GM23338 (cell line): ENCODE results near the gene ME2. TPM values are rescaled to one million over a fixed set of nuclear protein-coding genes. Genes with fewer than 3 reads are reported as not detected.

Experiments
- ATAC-seq: fragments of 200-7000 bp; cut with Tn5 transposase; 3 replicates; pipeline ENCODE4 v1.9.1; 2020
- DNase-seq: peaks from one replicate; pipeline ENCODE4 v3.0.0-alpha.2; 2015; ENCODE audit warnings: low spot score
- H2AFZ ChIP-seq: fragments of 200-600 bp; sonication (generic); 2 replicates; pipeline ENCODE4 v1.8.0; 2016; ENCODE audit warnings: antibody characterized with exemption, mild to moderate bottlenecking, moderate library complexity
- H3F3A ChIP-seq: fragments of 200-600 bp; sonication (generic); replicated peaks from 2 replicates; pipeline ENCODE4 v1.8.0; 2017; ENCODE audit warnings: antibody characterized with exemption, mixed run types, low read depth
- H3K27ac ChIP-seq: fragments of 200-600 bp; sonication (generic); 2 replicates; pipeline ENCODE4 v1.6.1; 2016; ENCODE audit warnings: low read depth
- H3K27me3 ChIP-seq: fragments of 200-600 bp; sonication (generic); 2 replicates; pipeline ENCODE4 v1.8.0; 2016; ENCODE audit warnings: mild to moderate bottlenecking, mixed run types, moderate library complexity; ENCODE audit not compliant: insufficient read depth
- H3K36me3 ChIP-seq: fragments of 200-600 bp; sonication (generic); 2 replicates; pipeline ENCODE4 v1.8.0; 2016; ENCODE audit warnings: mild to moderate bottlenecking; ENCODE audit not compliant: insufficient read depth
- H3K4me1 ChIP-seq: fragments of 200-600 bp; sonication (generic); 2 replicates; pipeline ENCODE4 v1.8.0; 2016; ENCODE audit warnings: mild to moderate bottlenecking, moderate library complexity; ENCODE audit not compliant: insufficient read depth
- H3K4me2 ChIP-seq: fragments of 200-600 bp; sonication (generic); 2 replicates; pipeline ENCODE4 v1.7.1; 2017; ENCODE audit warnings: mixed run types
- H3K4me3 ChIP-seq: fragments of 200-600 bp; sonication (generic); 2 replicates; pipeline ENCODE4 v1.6.1; 2016; ENCODE audit warnings: mixed run types
- H3K79me2 ChIP-seq: fragments of 200-600 bp; sonication (generic); replicated peaks from 2 replicates; pipeline ENCODE4 v1.8.0; 2017; ENCODE audit warnings: mild to moderate bottlenecking; ENCODE audit not compliant: insufficient read depth
- H3K9me2 ChIP-seq: fragments of 200-600 bp; sonication (generic); 2 replicates; pipeline ENCODE4 v1.8.0; 2017; ENCODE audit not compliant: insufficient read depth
- H4K20me1 ChIP-seq: fragments of 200-600 bp; sonication (generic); replicated peaks from 2 replicates; pipeline ENCODE4 v1.8.0; 2017; ENCODE audit warnings: mild to moderate bottlenecking; ENCODE audit not compliant: insufficient read depth
- H3K27ac Mint-ChIP-seq: 2 replicates; pipeline ENCODE4 v1.8.0; 2020; ENCODE audit warnings: inconsistent platforms, mild to moderate bottlenecking, moderate library complexity, mixed read lengths
- H3K27me3 Mint-ChIP-seq: 3 replicates; pipeline ENCODE4 v1.8.0; 2022; ENCODE audit warnings: low read depth, mild to moderate bottlenecking, moderate library complexity, mixed read lengths, inconsistent platforms; ENCODE audit not compliant: insufficient read depth, poor library complexity
- H3K36me3 Mint-ChIP-seq: 3 replicates; pipeline ENCODE4 v1.8.0; 2021; ENCODE audit warnings: low read depth, mild to moderate bottlenecking, inconsistent platforms, moderate library complexity, mixed read lengths
- H3K4me1 Mint-ChIP-seq: 3 replicates; pipeline ENCODE4 v1.8.0; 2020; ENCODE audit warnings: mild to moderate bottlenecking, inconsistent platforms, mixed read lengths
- H3K4me3 Mint-ChIP-seq: 3 replicates; pipeline ENCODE4 v1.8.0; 2021; ENCODE audit warnings: moderate library complexity, mild to moderate bottlenecking, inconsistent platforms, mixed read lengths
- H3K9me3 Mint-ChIP-seq: 3 replicates; pipeline ENCODE4 v1.8.0; 2020; ENCODE audit warnings: moderate library complexity, mild to moderate bottlenecking, inconsistent platforms, mixed read lengths
- CREB1 ChIP-seq: fragments of 250-450 bp; sonication (Bioruptor Pico); IDR thresholded peaks from 2 replicates; pipeline ENCODE4 v1.5.0; 2020; ENCODE audit warnings: low read depth, mild to moderate bottlenecking, moderate library complexity
- EZH2phosphoT487 ChIP-seq: fragments of 200-600 bp; sonication (generic); IDR thresholded peaks from one replicate; pipeline ENCODE4 v1.8.1; 2018; ENCODE audit warnings: antibody characterized with exemption; ENCODE audit not compliant: unreplicated experiment
- JUNB ChIP-seq: IDR thresholded peaks from one replicate; pipeline ENCODE4 v1.6.1; 2016; ENCODE audit warnings: antibody characterized with exemption; ENCODE audit not compliant: unreplicated experiment
- NANOG ChIP-seq: IDR thresholded peaks from 2 replicates; pipeline ENCODE4 v1.6.1; 2016; ENCODE audit warnings: antibody characterized with exemption, borderline replicate concordance
- POLR2AphosphoS5 ChIP-seq: IDR thresholded peaks from 2 replicates; pipeline ENCODE4 v1.6.1; 2016; ENCODE audit warnings: antibody characterized with exemption, low read depth
- ZNF331 ChIP-seq: fragments of 250-450 bp; sonication (Bioruptor Pico); IDR thresholded peaks from 2 replicates; pipeline ENCODE4 v1.5.0; 2020; ENCODE audit warnings: low read depth, mild to moderate bottlenecking, moderate library complexity
- polyA plus RNA-seq: library from polyadenylated mRNA; unstranded; fragments of >200 nt; fragmentation: Nextera tagmentation; extraction: Ambion mirVana; gene quantifications from 2 replicates; pipeline ENCODE4 v1.2.1, GENCODE V29; 2016
- total RNA-seq: library from RNA; depleted of rRNA; stranded (reverse); fragments of >200 nt; shearing (Covaris generic); gene quantifications from 2 replicates; pipeline ENCODE4 v1.2.3, GENCODE V29; 2014
- TF ChIP-seq, protein P1 (sequence below): fragments of 250-450 bp; sonication (Bioruptor Pico); IDR thresholded peaks from 2 replicates; pipeline ENCODE4 v1.5.0; 2020; ENCODE audit warnings: mild to moderate bottlenecking, moderate library complexity
- TF ChIP-seq, protein P2 (sequence below): IDR thresholded peaks from 2 replicates; pipeline ENCODE4 v1.6.1; 2016; ENCODE audit warnings: antibody characterized with exemption

The ME2 gene
- total and polyA plus RNA-seq, 2 experiments from 2014 or later, result 61.0 to 102 TPM

DNA sequence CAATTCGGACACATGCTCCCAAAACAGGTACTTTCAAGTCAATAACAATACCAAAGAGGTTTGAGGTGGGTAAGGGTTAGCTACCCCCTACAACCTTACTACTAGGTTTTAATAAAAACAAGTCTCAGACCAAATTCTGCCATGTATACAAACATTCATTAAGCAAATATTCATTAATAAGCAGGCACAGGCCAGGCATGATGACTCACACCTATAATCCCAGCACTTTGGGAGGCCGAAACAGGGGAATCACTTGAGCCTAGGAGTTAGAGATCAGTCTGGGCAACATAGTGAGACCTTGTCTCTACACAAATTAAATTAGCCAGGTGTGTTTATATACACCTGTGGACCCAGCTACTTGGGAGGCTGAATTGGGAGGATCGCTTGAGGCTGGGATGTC lies 77.2 kb downstream of the ME2 start (continued):
- TF ChIP-seq, protein P1, sequence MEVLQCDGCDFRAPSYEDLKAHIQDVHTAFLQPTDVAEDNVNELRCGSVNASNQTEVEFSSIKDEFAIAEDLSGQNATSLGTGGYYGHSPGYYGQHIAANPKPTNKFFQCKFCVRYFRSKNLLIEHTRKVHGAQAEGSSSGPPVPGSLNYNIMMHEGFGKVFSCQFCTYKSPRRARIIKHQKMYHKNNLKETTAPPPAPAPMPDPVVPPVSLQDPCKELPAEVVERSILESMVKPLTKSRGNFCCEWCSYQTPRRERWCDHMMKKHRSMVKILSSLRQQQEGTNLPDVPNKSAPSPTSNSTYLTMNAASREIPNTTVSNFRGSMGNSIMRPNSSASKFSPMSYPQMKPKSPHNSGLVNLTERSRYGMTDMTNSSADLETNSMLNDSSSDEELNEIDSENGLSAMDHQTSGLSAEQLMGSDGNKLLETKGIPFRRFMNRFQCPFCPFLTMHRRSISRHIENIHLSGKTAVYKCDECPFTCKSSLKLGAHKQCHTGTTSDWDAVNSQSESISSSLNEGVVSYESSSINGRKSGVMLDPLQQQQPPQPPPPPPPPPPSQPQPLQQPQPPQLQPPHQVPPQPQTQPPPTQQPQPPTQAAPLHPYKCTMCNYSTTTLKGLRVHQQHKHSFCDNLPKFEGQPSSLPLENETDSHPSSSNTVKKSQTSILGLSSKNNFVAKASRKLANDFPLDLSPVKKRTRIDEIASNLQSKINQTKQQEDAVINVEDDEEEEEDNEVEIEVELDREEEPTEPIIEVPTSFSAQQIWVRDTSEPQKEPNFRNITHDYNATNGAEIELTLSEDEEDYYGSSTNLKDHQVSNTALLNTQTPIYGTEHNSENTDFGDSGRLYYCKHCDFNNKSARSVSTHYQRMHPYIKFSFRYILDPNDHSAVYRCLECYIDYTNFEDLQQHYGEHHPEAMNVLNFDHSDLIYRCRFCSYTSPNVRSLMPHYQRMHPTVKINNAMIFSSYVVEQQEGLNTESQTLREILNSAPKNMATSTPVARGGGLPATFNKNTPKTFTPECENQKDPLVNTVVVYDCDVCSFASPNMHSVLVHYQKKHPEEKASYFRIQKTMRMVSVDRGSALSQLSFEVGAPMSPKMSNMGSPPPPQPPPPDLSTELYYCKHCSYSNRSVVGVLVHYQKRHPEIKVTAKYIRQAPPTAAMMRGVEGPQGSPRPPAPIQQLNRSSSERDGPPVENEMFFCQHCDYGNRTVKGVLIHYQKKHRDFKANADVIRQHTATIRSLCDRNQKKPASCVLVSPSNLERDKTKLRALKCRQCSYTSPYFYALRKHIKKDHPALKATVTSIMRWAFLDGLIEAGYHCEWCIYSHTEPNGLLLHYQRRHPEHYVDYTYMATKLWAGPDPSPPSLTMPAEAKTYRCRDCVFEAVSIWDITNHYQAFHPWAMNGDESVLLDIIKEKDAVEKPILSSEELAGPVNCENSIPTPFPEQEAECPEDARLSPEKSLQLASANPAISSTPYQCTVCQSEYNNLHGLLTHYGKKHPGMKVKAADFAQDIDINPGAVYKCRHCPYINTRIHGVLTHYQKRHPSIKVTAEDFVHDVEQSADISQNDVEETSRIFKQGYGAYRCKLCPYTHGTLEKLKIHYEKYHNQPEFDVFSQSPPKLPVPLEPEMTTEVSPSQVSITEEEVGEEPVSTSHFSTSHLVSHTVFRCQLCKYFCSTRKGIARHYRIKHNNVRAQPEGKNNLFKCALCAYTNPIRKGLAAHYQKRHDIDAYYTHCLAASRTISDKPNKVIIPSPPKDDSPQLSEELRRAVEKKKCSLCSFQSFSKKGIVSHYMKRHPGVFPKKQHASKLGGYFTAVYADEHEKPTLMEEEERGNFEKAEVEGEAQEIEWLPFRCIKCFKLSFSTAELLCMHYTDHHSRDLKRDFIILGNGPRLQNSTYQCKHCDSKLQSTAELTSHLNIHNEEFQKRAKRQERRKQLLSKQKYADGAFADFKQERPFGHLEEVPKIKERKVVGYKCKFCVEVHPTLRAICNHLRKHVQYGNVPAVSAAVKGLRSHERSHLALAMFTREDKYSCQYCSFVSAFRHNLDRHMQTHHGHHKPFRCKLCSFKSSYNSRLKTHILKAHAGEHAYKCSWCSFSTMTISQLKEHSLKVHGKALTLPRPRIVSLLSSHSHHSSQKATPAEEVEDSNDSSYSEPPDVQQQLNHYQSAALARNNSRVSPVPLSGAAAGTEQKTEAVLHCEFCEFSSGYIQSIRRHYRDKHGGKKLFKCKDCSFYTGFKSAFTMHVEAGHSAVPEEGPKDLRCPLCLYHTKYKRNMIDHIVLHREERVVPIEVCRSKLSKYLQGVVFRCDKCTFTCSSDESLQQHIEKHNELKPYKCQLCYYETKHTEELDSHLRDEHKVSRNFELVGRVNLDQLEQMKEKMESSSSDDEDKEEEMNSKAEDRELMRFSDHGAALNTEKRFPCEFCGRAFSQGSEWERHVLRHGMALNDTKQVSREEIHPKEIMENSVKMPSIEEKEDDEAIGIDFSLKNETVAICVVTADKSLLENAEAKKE (CRISPR knock-in tag), result no peak
- TF ChIP-seq CREB1, result no peak
- TF ChIP-seq NANOG, result no peak
- TF ChIP-seq ZNF331 (CRISPR knock-in tag), result no peak
- TF ChIP-seq EZH2phosphoT487, result no peak

DNA sequence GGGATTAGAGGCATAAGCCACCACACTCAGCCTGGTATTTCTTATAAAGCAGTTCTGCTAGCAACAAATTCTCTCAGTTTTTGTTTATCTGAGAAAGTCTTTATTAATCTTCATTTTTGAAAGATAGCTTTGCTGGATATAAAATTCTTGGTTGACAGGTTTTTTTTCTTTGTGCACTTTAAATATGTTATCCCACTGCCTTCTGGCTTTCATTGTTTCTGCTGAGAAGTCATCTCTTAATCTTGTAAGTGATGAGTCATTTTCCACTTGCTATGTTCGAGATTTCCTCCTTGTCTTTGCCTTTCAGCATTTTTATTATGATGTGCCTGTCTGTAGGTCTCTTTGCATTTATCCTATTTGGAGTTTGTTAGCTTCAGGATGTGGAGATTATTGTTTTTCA lies 83.1 kb downstream of the ME2 start:
- Histone ChIP-seq H4K20me1 (no peaks in the 10 kb centered on the region), H3K4me1 (no peaks in the 10 kb centered on the region), H3K36me3 (peaks cover 4% of the 10 kb centered on the region; the same call in 1 of the 2 replicates), H3K9me2 (no peaks in the 10 kb centered on the region), H3K4me2 (no peak overlapping the region), H3K27ac (no peak overlapping the region), H2AFZ (no peak overlapping the region), H3K27me3 (no peaks in the 10 kb centered on the region), H3F3A (no peaks in the 10 kb centered on the region), H3K4me3 (no peak overlapping the region), H3K79me2 (no peaks in the 10 kb centered on the region)
- DNase-seq (no peak), ATAC-seq (no peak)
- Mint-ChIP-seq H3K4me3 (no peak overlapping the region), H3K27me3 (peaks cover 1% of the 10 kb centered on the region), H3K36me3 (peaks cover 29% of the 10 kb centered on the region), H3K4me1 (no peaks in the 10 kb centered on the region; the same call in 2 of the 3 replicates), H3K27ac (no peak overlapping the region), H3K9me3 (peaks cover 42% of the 10 kb centered on the region)
- TF ChIP-seq POLR2AphosphoS5, result no peak
- no peak for TF ChIP-seq EZH2phosphoT487
- no peak for TF ChIP-seq ZNF331 (CRISPR knock-in tag)
- TF ChIP-seq, protein P1 (CRISPR knock-in tag), result no peak
- TF ChIP-seq, protein P2, sequence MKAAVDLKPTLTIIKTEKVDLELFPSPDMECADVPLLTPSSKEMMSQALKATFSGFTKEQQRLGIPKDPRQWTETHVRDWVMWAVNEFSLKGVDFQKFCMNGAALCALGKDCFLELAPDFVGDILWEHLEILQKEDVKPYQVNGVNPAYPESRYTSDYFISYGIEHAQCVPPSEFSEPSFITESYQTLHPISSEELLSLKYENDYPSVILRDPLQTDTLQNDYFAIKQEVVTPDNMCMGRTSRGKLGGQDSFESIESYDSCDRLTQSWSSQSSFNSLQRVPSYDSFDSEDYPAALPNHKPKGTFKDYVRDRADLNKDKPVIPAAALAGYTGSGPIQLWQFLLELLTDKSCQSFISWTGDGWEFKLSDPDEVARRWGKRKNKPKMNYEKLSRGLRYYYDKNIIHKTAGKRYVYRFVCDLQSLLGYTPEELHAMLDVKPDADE, result no peak
- no peak for TF ChIP-seq JUNB
